HG02973 (cell line): ENCODE results near the gene OSGEPL1.
A peak's percentile ranks its signal among the peaks of the same experiment; 100 is the strongest.
"Not testable (repeated sequence)": the region's sequence is repeated elsewhere in the genome, so short reads cannot be mapped to it uniquely, and the experiment has no call there.

Experiments
- ATAC-seq: cut with Tn5 transposase; IDR thresholded peaks from one replicate; pipeline ENCODE4 v1.9.1; 2021; ENCODE audit warnings: moderate library complexity; ENCODE audit not compliant: unreplicated experiment

The OSGEPL1 gene

GRCh38 chr2:189756311-189756952 lies 6.2 kb downstream of the OSGEPL1 start:
- no peak for ATAC-seq

- ATAC-seq, result no peak
Measured at GRCh38 chr2:189751080-189751658, 11.4 kb downstream of the OSGEPL1 start.

GRCh38 chr2:189729430-189729829 lies 33.2 kb downstream of the OSGEPL1 start:
- ATAC-seq, result no peak

- no peak for ATAC-seq
Measured at GRCh38 chr2:189726849-189727248, 35.7 kb downstream of the OSGEPL1 start.

GRCh38 chr2:189726271-189726670 lies 36.3 kb downstream of the OSGEPL1 start:
- ATAC-seq, result no peak

- ATAC-seq, result no peak
Measured at GRCh38 chr2:189723192-189723591, 39.4 kb downstream of the OSGEPL1 start.

GRCh38 chr2:189719571-189719970 lies 43.0 kb downstream of the OSGEPL1 start:
- ATAC-seq, result no peak

- ATAC-seq, result not testable (repeated sequence)
Measured at GRCh38 chr2:189717593-189717992, 45.0 kb downstream of the OSGEPL1 start.

GRCh38 chr2:189709501-189710221 lies 52.9 kb downstream of the OSGEPL1 start:
- no peak for ATAC-seq

GRCh38 chr2:189702071-189702470 lies 60.5 kb downstream of the OSGEPL1 start:
- no peak for ATAC-seq

- no peak for ATAC-seq
Measured at GRCh38 chr2:189700681-189701080, 61.9 kb downstream of the OSGEPL1 start.

- peak; percentile 70 for ATAC-seq
Measured at GRCh38 chr2:189698020-189698887, 64.3 kb downstream of the OSGEPL1 start.
